Measurements from ENCODE around the gene HHAT.

DNA sequence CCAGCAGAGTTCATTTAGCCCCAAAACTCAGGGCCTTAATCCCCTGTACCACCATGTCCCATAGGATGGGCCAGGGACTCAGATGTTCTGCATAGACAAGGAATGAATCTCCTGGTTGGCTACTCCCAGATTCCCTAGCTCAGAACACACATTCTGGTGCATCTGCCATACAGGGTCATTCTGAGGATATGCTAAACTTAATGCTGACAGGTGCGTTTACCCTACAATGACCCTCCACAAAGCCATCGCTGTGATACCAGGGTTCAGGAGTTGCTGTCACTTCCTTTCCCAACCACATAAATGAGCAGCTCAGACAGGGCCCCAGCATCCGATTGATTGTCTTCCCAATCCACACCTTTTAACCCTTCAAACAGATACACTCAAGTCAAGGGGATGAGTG is 32.0 kb upstream of the HHAT start:
- TF ChIP-seq, protein P1, sequence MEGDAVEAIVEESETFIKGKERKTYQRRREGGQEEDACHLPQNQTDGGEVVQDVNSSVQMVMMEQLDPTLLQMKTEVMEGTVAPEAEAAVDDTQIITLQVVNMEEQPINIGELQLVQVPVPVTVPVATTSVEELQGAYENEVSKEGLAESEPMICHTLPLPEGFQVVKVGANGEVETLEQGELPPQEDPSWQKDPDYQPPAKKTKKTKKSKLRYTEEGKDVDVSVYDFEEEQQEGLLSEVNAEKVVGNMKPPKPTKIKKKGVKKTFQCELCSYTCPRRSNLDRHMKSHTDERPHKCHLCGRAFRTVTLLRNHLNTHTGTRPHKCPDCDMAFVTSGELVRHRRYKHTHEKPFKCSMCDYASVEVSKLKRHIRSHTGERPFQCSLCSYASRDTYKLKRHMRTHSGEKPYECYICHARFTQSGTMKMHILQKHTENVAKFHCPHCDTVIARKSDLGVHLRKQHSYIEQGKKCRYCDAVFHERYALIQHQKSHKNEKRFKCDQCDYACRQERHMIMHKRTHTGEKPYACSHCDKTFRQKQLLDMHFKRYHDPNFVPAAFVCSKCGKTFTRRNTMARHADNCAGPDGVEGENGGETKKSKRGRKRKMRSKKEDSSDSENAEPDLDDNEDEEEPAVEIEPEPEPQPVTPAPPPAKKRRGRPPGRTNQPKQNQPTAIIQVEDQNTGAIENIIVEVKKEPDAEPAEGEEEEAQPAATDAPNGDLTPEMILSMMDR (IDR thresholded peaks at IDR 0.05), result no peak
- no peak for TF ChIP-seq POLR2A (IDR thresholded peaks at IDR 0.05)

Data from stomach (tissue), 4 donors.